Measurements from ENCODE around the gene EVX2.

- TF ChIP-seq EZH2 (IDR thresholded peaks at IDR 0.05) (peak; percentile 98), EZH2phosphoT487 (IDR thresholded peaks at IDR 0.05) (peak; percentile 94)
- TF ChIP-seq, protein P1, sequence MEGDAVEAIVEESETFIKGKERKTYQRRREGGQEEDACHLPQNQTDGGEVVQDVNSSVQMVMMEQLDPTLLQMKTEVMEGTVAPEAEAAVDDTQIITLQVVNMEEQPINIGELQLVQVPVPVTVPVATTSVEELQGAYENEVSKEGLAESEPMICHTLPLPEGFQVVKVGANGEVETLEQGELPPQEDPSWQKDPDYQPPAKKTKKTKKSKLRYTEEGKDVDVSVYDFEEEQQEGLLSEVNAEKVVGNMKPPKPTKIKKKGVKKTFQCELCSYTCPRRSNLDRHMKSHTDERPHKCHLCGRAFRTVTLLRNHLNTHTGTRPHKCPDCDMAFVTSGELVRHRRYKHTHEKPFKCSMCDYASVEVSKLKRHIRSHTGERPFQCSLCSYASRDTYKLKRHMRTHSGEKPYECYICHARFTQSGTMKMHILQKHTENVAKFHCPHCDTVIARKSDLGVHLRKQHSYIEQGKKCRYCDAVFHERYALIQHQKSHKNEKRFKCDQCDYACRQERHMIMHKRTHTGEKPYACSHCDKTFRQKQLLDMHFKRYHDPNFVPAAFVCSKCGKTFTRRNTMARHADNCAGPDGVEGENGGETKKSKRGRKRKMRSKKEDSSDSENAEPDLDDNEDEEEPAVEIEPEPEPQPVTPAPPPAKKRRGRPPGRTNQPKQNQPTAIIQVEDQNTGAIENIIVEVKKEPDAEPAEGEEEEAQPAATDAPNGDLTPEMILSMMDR (IDR thresholded peaks at IDR 0.05): no peak
Observed at GRCh38 chr2:176104316-176105077, 20.7 kb upstream of the EVX2 start.

Measured in neural progenitor cell (in vitro differentiated cells).